HepG2 (cell line): ENCODE data around the gene PLVAP.

ENCODE experiments used
- CTCF ChIP-seq: sonication (generic); formaldehyde crosslinking; IDR thresholded peaks from 2 replicates; pipeline ENCODE4 v1.5.0; 2020; ENCODE audit warnings: mild to moderate bottlenecking, missing genetic modification reagents, moderate library complexity
- ETS1 ChIP-seq: sonication (generic); formaldehyde crosslinking; IDR thresholded peaks from 2 replicates; pipeline ENCODE4 v1.4.0; 2020; ENCODE audit warnings: missing genetic modification reagents
- FOXP1 ChIP-seq, 2 experiments: fragments of 450-650 bp in 1 of 2; IDR thresholded peaks; 2 replicates each; pipeline ENCODE4 v1.6.1; 2017 to 2018; ENCODE audit warnings: antibody characterized with exemption in 1 of 2
- KDM5B ChIP-seq: sonication (generic); formaldehyde crosslinking; IDR thresholded peaks from 2 replicates; pipeline ENCODE4 v1.4.0; 2020; ENCODE audit warnings: missing genetic modification reagents, mild to moderate bottlenecking, borderline replicate concordance
- RNF2 ChIP-seq: fragments of 450-650 bp; conservative IDR thresholded peaks from 2 replicates; pipeline ENCODE4 v1.6.1; 2016; ENCODE audit warnings: low read depth
- TF ChIP-seq, protein P1 (sequence below): sonication (generic); formaldehyde crosslinking; IDR thresholded peaks from 2 replicates; pipeline ENCODE4 v1.4.0; 2020; ENCODE audit warnings: missing genetic modification reagents, mild to moderate bottlenecking, borderline replicate concordance
- TF ChIP-seq, protein P2 (sequence below): sonication (generic); formaldehyde crosslinking; IDR thresholded peaks from 2 replicates; pipeline ENCODE4 v1.8.1; 2023; ENCODE audit warnings: mild to moderate bottlenecking, missing genetic modification reagents, borderline replicate concordance

- TF ChIP-seq CTCF (CRISPR knock-in tag) (no peak), RNF2 (no peak), ETS1 (no peak), KDM5B (CRISPR knock-in tag) (no peak), FOXP1 (IDR thresholded peaks at IDR 0.05) (no peak), FOXP1 (CRISPR knock-in tag; IDR thresholded peaks at IDR 0.05) (no peak)
- TF ChIP-seq, protein P1, sequence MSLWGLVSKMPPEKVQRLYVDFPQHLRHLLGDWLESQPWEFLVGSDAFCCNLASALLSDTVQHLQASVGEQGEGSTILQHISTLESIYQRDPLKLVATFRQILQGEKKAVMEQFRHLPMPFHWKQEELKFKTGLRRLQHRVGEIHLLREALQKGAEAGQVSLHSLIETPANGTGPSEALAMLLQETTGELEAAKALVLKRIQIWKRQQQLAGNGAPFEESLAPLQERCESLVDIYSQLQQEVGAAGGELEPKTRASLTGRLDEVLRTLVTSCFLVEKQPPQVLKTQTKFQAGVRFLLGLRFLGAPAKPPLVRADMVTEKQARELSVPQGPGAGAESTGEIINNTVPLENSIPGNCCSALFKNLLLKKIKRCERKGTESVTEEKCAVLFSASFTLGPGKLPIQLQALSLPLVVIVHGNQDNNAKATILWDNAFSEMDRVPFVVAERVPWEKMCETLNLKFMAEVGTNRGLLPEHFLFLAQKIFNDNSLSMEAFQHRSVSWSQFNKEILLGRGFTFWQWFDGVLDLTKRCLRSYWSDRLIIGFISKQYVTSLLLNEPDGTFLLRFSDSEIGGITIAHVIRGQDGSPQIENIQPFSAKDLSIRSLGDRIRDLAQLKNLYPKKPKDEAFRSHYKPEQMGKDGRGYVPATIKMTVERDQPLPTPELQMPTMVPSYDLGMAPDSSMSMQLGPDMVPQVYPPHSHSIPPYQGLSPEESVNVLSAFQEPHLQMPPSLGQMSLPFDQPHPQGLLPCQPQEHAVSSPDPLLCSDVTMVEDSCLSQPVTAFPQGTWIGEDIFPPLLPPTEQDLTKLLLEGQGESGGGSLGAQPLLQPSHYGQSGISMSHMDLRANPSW (CRISPR knock-in tag): no peak
- TF ChIP-seq, protein P2, sequence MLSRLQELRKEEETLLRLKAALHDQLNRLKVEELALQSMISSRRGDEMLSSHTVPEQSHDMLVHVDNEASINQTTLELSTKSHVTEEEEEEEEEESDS (CRISPR knock-in tag): no peak
Measured at GRCh38 chr19:17379221-17379631, 2.1 kb upstream of the PLVAP start.
